LoVo (cell line): Measurements from ENCODE around the gene NCAPG2.
A peak's percentile ranks its signal among the peaks of the same experiment; 100 is the strongest.

Experiments used
- DNase-seq: peaks from one replicate; pipeline ENCODE4 v3.0.0-alpha.2; 2016; ENCODE audit warnings: low spot score

The NCAPG2 gene

GRCh38 chr7:158734861-158735260, 30.3 kb upstream of the NCAPG2 start:
- no peak for DNase-seq

- no peak for DNase-seq
Measured at GRCh38 chr7:158733775-158734494, 29.3 kb upstream of the NCAPG2 start.

- no peak for DNase-seq
Measured at GRCh38 chr7:158733220-158733519, 28.6 kb upstream of the NCAPG2 start.

GRCh38 chr7:158732494-158733219, 28.1 kb upstream of the NCAPG2 start:
- no peak for DNase-seq

GRCh38 chr7:158731761-158732160, 27.2 kb upstream of the NCAPG2 start:
- no peak for DNase-seq

GRCh38 chr7:158730383-158731346, 26.1 kb upstream of the NCAPG2 start:
- no peak for DNase-seq

- no peak for DNase-seq
Measured at GRCh38 chr7:158729646-158730382, 25.2 kb upstream of the NCAPG2 start.

GRCh38 chr7:158728911-158729645, 24.5 kb upstream of the NCAPG2 start:
- DNase-seq, result no peak

GRCh38 chr7:158727690-158728089, 23.1 kb upstream of the NCAPG2 start:
- DNase-seq, result no peak

GRCh38 chr7:158726277-158726807, 21.7 kb upstream of the NCAPG2 start:
- DNase-seq, result no peak

GRCh38 chr7:158725506-158725800, 20.8 kb upstream of the NCAPG2 start:
- DNase-seq, result no peak

GRCh38 chr7:158724658-158725505, 20.3 kb upstream of the NCAPG2 start:
- no peak for DNase-seq

- no peak for DNase-seq
Measured at GRCh38 chr7:158723714-158724385, 19.2 kb upstream of the NCAPG2 start.

- DNase-seq, result no peak
Measured at GRCh38 chr7:158723266-158723665, 18.7 kb upstream of the NCAPG2 start.

GRCh38 chr7:158722574-158723237, 18.1 kb upstream of the NCAPG2 start:
- no peak for DNase-seq

- DNase-seq, result no peak
Measured at GRCh38 chr7:158720112-158720511, 15.5 kb upstream of the NCAPG2 start.

- DNase-seq, result no peak
Measured at GRCh38 chr7:158716802-158717201, 12.2 kb upstream of the NCAPG2 start.

- peak; percentile 38 for DNase-seq
Measured at GRCh38 chr7:158710651-158711102, 6.1 kb upstream of the NCAPG2 start.

GRCh38 chr7:158707610-158708009, 3.0 kb upstream of the NCAPG2 start:
- DNase-seq, result no peak
